LHCN-M2 (cell line): ENCODE measurements around the gene PNCK. TPM values are rescaled to one million over a fixed set of nuclear protein-coding genes. Genes with fewer than 3 reads are reported as not detected.
"Not testable (repeated sequence)": the region's sequence is repeated elsewhere in the genome, so short reads cannot be mapped to it uniquely, and the experiment has no call there.

Experiments used
- DNase-seq: peaks from one replicate; pipeline ENCODE4 v3.0.0-alpha.2; 2012; ENCODE audit warnings: low read depth
- total RNA-seq: library from RNA; depleted of rRNA; stranded (reverse); fragments of >200 nt; gene quantifications from 2 replicates; pipeline ENCODE4 v1.2.3, GENCODE V29; 2014

The PNCK gene
- total RNA-seq, 1 experiment from 2014 or later = not detected

GRCh38 chrX:153699210-153699783 is 25.7 kb upstream of the PNCK start:
- DNase-seq = not testable (repeated sequence)

GRCh38 chrX:153697924-153698865 is 24.6 kb upstream of the PNCK start:
- DNase-seq = no peak

- not testable (repeated sequence) for DNase-seq
These were observed 23.5 kb upstream of the PNCK start for GRCh38 chrX:153696986-153697722.

GRCh38 chrX:153696538-153696937 is 22.9 kb upstream of the PNCK start:
- not testable (repeated sequence) for DNase-seq

- DNase-seq = no peak
These were observed 22.5 kb upstream of the PNCK start for GRCh38 chrX:153696100-153696499.

GRCh38 chrX:153694687-153695270 is 21.2 kb upstream of the PNCK start:
- no peak for DNase-seq

- DNase-seq = not testable (repeated sequence)
These were observed 20.6 kb upstream of the PNCK start for GRCh38 chrX:153694256-153694655.

GRCh38 chrX:153693216-153694086 is 19.8 kb upstream of the PNCK start:
- DNase-seq = no peak

- no peak for DNase-seq
These were observed 19.1 kb upstream of the PNCK start for GRCh38 chrX:153692611-153693156.

- no peak for DNase-seq
These were observed 18.4 kb upstream of the PNCK start for GRCh38 chrX:153692003-153692402.

GRCh38 chrX:153691032-153691827 is 17.6 kb upstream of the PNCK start:
- DNase-seq = not testable (repeated sequence)

- no peak for DNase-seq
These were observed 16.9 kb upstream of the PNCK start for GRCh38 chrX:153690466-153690865.

- DNase-seq = no peak
These were observed 16.2 kb upstream of the PNCK start for GRCh38 chrX:153689654-153690465.

- DNase-seq = peak; percentile 19
These were observed 15.4 kb upstream of the PNCK start for GRCh38 chrX:153688911-153689590.

- DNase-seq = no peak
These were observed 14.9 kb upstream of the PNCK start for GRCh38 chrX:153688506-153688905.

- DNase-seq = no peak
These were observed 14.5 kb upstream of the PNCK start for GRCh38 chrX:153688071-153688470.

- DNase-seq = peak; percentile 32
These were observed 13.8 kb upstream of the PNCK start, which contains the start of gene SLC6A8 for GRCh38 chrX:153687121-153688039. Gene SLC6A8 (plus strand): TSS chrX:153687926. CDS start chrX:153688575, 649 bp downstream.
